Hematopoietic multipotent progenitor cell treated with erythropoietin and hydrocortisone succinate and interleukin-3 and kit ligand, for 15 days (in vitro differentiated cells): ENCODE measurements around the gene RELL1.
A peak's percentile ranks its signal among the peaks of the same experiment; 100 is the strongest.

Source experiments
- DNase-seq: peaks from one replicate; pipeline ENCODE4 v3.0.0-alpha.2; 2015; ENCODE audit warnings: low spot score

The RELL1 gene

GRCh38 chr4:37686373-37687193 is at the start of gene RELL1:
TSS of gene RELL1 (minus strand) at chr4:37686376. CDS start at chr4:37686287, 89 bp downstream.
- DNase-seq, result peak; percentile 95

- no peak for DNase-seq
These were observed 49.4 kb upstream of the RELL1 start for GRCh38 chr4:37735578-37735977.

- no peak for DNase-seq
These were observed 48.8 kb upstream of the RELL1 start for GRCh38 chr4:37734989-37735388.

GRCh38 chr4:37733240-37733867 is 47.2 kb upstream of the RELL1 start:
- no peak for DNase-seq

GRCh38 chr4:37732526-37733186 is 46.5 kb upstream of the RELL1 start:
- no peak for DNase-seq

- DNase-seq, result no peak
These were observed 43.5 kb upstream of the RELL1 start for GRCh38 chr4:37729649-37730004.

- no peak for DNase-seq
These were observed 41.9 kb upstream of the RELL1 start for GRCh38 chr4:37728064-37728463.

GRCh38 chr4:37727635-37728034 is 41.5 kb upstream of the RELL1 start:
- DNase-seq, result no peak

- DNase-seq, result no peak
These were observed 40.5 kb upstream of the RELL1 start for GRCh38 chr4:37726666-37727065.

GRCh38 chr4:37725718-37726117 is 39.5 kb upstream of the RELL1 start:
- DNase-seq, result no peak

GRCh38 chr4:37723067-37723466 is 36.9 kb upstream of the RELL1 start:
- DNase-seq, result no peak

- no peak for DNase-seq
These were observed 35.9 kb upstream of the RELL1 start for GRCh38 chr4:37721995-37722638.

- no peak for DNase-seq
These were observed 32.8 kb upstream of the RELL1 start for GRCh38 chr4:37719021-37719420.

GRCh38 chr4:37717576-37717975 is 31.4 kb upstream of the RELL1 start:
- DNase-seq, result no peak

- DNase-seq, result peak; percentile 34
These were observed 29.8 kb upstream of the RELL1 start for GRCh38 chr4:37715889-37716402.

- DNase-seq, result no peak
These were observed 24.3 kb upstream of the RELL1 start for GRCh38 chr4:37710491-37710890.

GRCh38 chr4:37706032-37706431 is 19.9 kb upstream of the RELL1 start:
- no peak for DNase-seq

- DNase-seq, result no peak
These were observed 19.4 kb upstream of the RELL1 start for GRCh38 chr4:37705571-37705970.

- DNase-seq, result no peak
These were observed 13.8 kb upstream of the RELL1 start for GRCh38 chr4:37699868-37700481.

- DNase-seq, result no peak
These were observed 11.4 kb upstream of the RELL1 start for GRCh38 chr4:37697566-37697965.

- DNase-seq, result no peak
These were observed 7.4 kb upstream of the RELL1 start for GRCh38 chr4:37693450-37694190.
